PC-3 (cell line): Measurements from ENCODE around the gene TRPM5. TPM values are rescaled to one million over a fixed set of nuclear protein-coding genes. Genes with fewer than 3 reads are reported as not detected.

Experiments used
- ATAC-seq: fragments of 200-7000 bp; cut with Tn5 transposase; 2 replicates; pipeline ENCODE4 v1.9.1; 2020; ENCODE audit warnings: mild to moderate bottlenecking, moderate library complexity
- BruUV-seq: library from RNA; stranded (reverse); fragments of 400-500 nt; replicated peaks from 2 replicates; lab custom pipeline; 2021; lab: Mats Ljungman, UMichigan
- CTCF ChIA-PET: fragments of 300-600 bp; sonication (Branson Sonifier 250); formaldehyde crosslinking; loops from one replicate; lab custom pipeline; 2022; ENCODE audit warnings: antibody characterized with exemption; lab: Charles Lee
- POLR2A ChIA-PET: fragments of 300-600 bp; sonication (Branson Sonifier 250); formaldehyde crosslinking; loops from one replicate; lab custom pipeline; 2022; ENCODE audit warnings: antibody characterized with exemption; ENCODE audit not compliant: unreplicated experiment; lab: Charles Lee
- DNase-seq: peaks from one replicate; pipeline ENCODE4 v3.0.0-alpha.2; 2015
- H2AFZ ChIP-seq: fragments of 300-600 bp; sonication (generic); 2 replicates; pipeline ENCODE4 v1.6.0; 2016; ENCODE audit warnings: antibody characterized with exemption, low read length
- H3F3A ChIP-seq: fragments of 300-600 bp; sonication (generic); one replicate; pipeline ENCODE4 v1.6.0; 2017; ENCODE audit warnings: antibody characterized with exemption, low read length, control low read depth, mild to moderate bottlenecking; ENCODE audit not compliant: unreplicated experiment
- H3K27ac ChIP-seq: fragments of 300-600 bp; sonication (generic); 2 replicates; pipeline ENCODE4 v1.5.1; 2016; ENCODE audit warnings: mild to moderate bottlenecking, low read length
- H3K27me3 ChIP-seq: fragments of 300-600 bp; sonication (generic); 2 replicates; pipeline ENCODE4 v1.6.1; 2016; ENCODE audit warnings: low read length, mixed read lengths
- H3K36me3 ChIP-seq: fragments of 300-600 bp; sonication (generic); 2 replicates; pipeline ENCODE4 v1.6.1; 2016; ENCODE audit warnings: low read depth, mixed run types, low read length, mixed read lengths
- H3K4me1 ChIP-seq: fragments of 300-600 bp; sonication (generic); 2 replicates; pipeline ENCODE4 v1.5.1; 2016; ENCODE audit warnings: low read length; ENCODE audit not compliant: insufficient read depth
- H3K4me2 ChIP-seq: fragments of 300-600 bp; sonication (generic); 2 replicates; pipeline ENCODE4 v1.6.0; 2016; ENCODE audit warnings: low read length
- H3K4me3 ChIP-seq: fragments of 300-600 bp; sonication (generic); 2 replicates; pipeline ENCODE4 v1.5.1; 2016; ENCODE audit warnings: mild to moderate bottlenecking, low read length, mixed read lengths
- H3K79me2 ChIP-seq: fragments of 300-600 bp; sonication (generic); 2 replicates; pipeline ENCODE4 v1.6.1; 2017; ENCODE audit warnings: low read length, mixed read lengths
- H3K9ac ChIP-seq: fragments of 300-600 bp; sonication (generic); 2 replicates; pipeline ENCODE4 v1.6.0; 2016; ENCODE audit warnings: mild to moderate bottlenecking, low read length
- H3K9me2 ChIP-seq: fragments of 300-600 bp; sonication (generic); replicated peaks from 2 replicates; pipeline ENCODE4 v1.6.1; 2016; ENCODE audit warnings: mixed run types, low read length, mixed read lengths
- H3K9me3 ChIP-seq: fragments of 300-600 bp; sonication (generic); 2 replicates; pipeline ENCODE4 v1.6.1; 2016; ENCODE audit warnings: low read length, mixed read lengths
- H4K20me1 ChIP-seq: fragments of 300-600 bp; sonication (generic); 2 replicates; pipeline ENCODE4 v1.6.1; 2016; ENCODE audit warnings: low read length, mixed read lengths
- EZH2 ChIP-seq: fragments of 300-600 bp; sonication (generic); IDR thresholded peaks from one replicate; pipeline ENCODE4 v1.6.1; 2017; ENCODE audit warnings: antibody characterized with exemption, mild to moderate bottlenecking, low read length; ENCODE audit not compliant: unreplicated experiment
- EZH2phosphoT487 ChIP-seq: fragments of 300-600 bp; sonication (generic); IDR thresholded peaks from 2 replicates; pipeline ENCODE4 v1.6.1; 2018; ENCODE audit warnings: mild to moderate bottlenecking, antibody characterized with exemption, low read length, borderline replicate concordance
- intact Hi-C: fragments of 100-400 bp; cut with micrococcal nuclease; formaldehyde crosslinking; loops from 2 replicates; pipeline ENCODE4 v1.9.0; 2023
- total RNA-seq: library from RNA; depleted of rRNA; stranded (reverse); fragments of >200 nt; gene quantifications from 2 replicates; pipeline ENCODE4 v1.2.3, GENCODE V29; 2014
- TF ChIP-seq, protein P1 (sequence below): fragments of 300-600 bp; sonication (generic); conservative IDR thresholded peaks from 2 replicates; pipeline ENCODE4 v1.5.1; 2017; ENCODE audit warnings: antibody characterized with exemption, low read depth, mild to moderate bottlenecking, low read length

TRPM5 gene
- total RNA-seq, 1 experiment from 2014 or later = not detected

GRCh38 chr11:2406878-2407410, 37.4 kb downstream of the TRPM5 start:
- Histone ChIP-seq H3K9me2 (no peaks in the 10 kb centered on the region), H3K4me1 (no peaks in the 10 kb centered on the region), H3K27ac (no peak overlapping the region), H3K4me2 (no peak overlapping the region), H4K20me1 (no peaks in the 10 kb centered on the region), H3K9me3 (no peaks in the 10 kb centered on the region), H3F3A (no peaks in the 10 kb centered on the region), H3K27me3 (no peaks in the 10 kb centered on the region), H3K36me3 (0 out of 2 replicates have a peak, but pooled peaks cover 5% of the 10 kb centered on the region), H3K79me2 (peaks cover 6% of the 10 kb centered on the region), H3K9ac (no peak overlapping the region), H2AFZ (no peak overlapping the region), H3K4me3 (no peak overlapping the region)
- BruUV-seq = no TSS peak
- ChIA-PET POLR2A (no interaction called here), CTCF (no interaction called here)
- no peak for DNase-seq
- no peak for ATAC-seq
- intact Hi-C loops = no loop called here
- TF ChIP-seq EZH2phosphoT487 (no peak), EZH2 (no peak)
- TF ChIP-seq, protein P1, sequence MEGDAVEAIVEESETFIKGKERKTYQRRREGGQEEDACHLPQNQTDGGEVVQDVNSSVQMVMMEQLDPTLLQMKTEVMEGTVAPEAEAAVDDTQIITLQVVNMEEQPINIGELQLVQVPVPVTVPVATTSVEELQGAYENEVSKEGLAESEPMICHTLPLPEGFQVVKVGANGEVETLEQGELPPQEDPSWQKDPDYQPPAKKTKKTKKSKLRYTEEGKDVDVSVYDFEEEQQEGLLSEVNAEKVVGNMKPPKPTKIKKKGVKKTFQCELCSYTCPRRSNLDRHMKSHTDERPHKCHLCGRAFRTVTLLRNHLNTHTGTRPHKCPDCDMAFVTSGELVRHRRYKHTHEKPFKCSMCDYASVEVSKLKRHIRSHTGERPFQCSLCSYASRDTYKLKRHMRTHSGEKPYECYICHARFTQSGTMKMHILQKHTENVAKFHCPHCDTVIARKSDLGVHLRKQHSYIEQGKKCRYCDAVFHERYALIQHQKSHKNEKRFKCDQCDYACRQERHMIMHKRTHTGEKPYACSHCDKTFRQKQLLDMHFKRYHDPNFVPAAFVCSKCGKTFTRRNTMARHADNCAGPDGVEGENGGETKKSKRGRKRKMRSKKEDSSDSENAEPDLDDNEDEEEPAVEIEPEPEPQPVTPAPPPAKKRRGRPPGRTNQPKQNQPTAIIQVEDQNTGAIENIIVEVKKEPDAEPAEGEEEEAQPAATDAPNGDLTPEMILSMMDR = no peak

GRCh38 chr11:2406451-2406850, 37.9 kb downstream of the TRPM5 start:
- Histone ChIP-seq H3K4me3 (no peak overlapping the region), H3K9ac (no peak overlapping the region), H3K4me2 (no peak overlapping the region), H3K9me3 (no peaks in the 10 kb centered on the region), H3K36me3 (0 out of 2 replicates have a peak, but pooled peaks cover 5% of the 10 kb centered on the region), H3K9me2 (no peaks in the 10 kb centered on the region), H3K27me3 (no peaks in the 10 kb centered on the region), H3K79me2 (peaks cover 11% of the 10 kb centered on the region), H4K20me1 (no peaks in the 10 kb centered on the region), H3K4me1 (no peaks in the 10 kb centered on the region), H2AFZ (no peak overlapping the region), H3K27ac (no peak overlapping the region), H3F3A (no peaks in the 10 kb centered on the region)
- intact Hi-C loops = no loop called here
- DNase-seq = no peak
- ChIA-PET POLR2A (no interaction called here), CTCF (no interaction called here)
- no peak for ATAC-seq
- no TSS peak for BruUV-seq
- TF ChIP-seq EZH2 (no peak), EZH2phosphoT487 (no peak)
- TF ChIP-seq, protein P1 = no peak

GRCh38 chr11:2404735-2405196, 39.5 kb downstream of the TRPM5 start:
- ChIA-PET POLR2A (interaction anchor here (0.6 kb wide), 1 partner anchor 28 kb away, joined by 3 read pairs; the partner anchor contains the start of gene CD81), CTCF (no interaction called here)
- Histone ChIP-seq H3K27me3 (no peaks in the 10 kb centered on the region), H3K27ac (no peak overlapping the region), H3K4me3 (no peak overlapping the region), H3K36me3 (0 out of 2 replicates have a peak, but pooled peaks cover 5% of the 10 kb centered on the region), H3F3A (no peaks in the 10 kb centered on the region), H3K4me1 (peaks cover 2% of the 10 kb centered on the region; the same call in 1 of the 2 replicates), H3K9me2 (no peaks in the 10 kb centered on the region), H2AFZ (no peak overlapping the region), H4K20me1 (no peaks in the 10 kb centered on the region), H3K4me2 (no peak overlapping the region), H3K9me3 (no peaks in the 10 kb centered on the region), H3K9ac (no peak overlapping the region), H3K79me2 (peaks cover 22% of the 10 kb centered on the region)
- intact Hi-C loops = loop anchor here (5.0 kb wide), 1 partner anchor 222 kb away; no protein-coding TSS in a partner anchor
- no peak for ATAC-seq
- no peak for DNase-seq
- TF ChIP-seq, protein P1 = no peak
- TF ChIP-seq EZH2phosphoT487 (no peak), EZH2 (no peak)
- no TSS peak for BruUV-seq
